ENCODE results near the gene C19orf73. TPM values are rescaled to one million over a fixed set of nuclear protein-coding genes. Genes with fewer than 3 reads are reported as not detected.

The C19orf73 gene
- total and polyA plus RNA-seq, 9 of the 15 experiments (the other 6 are each of a cell fraction or from before 2014, with no cell fraction given) = 0.08 to 7.4 (median 1.4) TPM

DNA sequence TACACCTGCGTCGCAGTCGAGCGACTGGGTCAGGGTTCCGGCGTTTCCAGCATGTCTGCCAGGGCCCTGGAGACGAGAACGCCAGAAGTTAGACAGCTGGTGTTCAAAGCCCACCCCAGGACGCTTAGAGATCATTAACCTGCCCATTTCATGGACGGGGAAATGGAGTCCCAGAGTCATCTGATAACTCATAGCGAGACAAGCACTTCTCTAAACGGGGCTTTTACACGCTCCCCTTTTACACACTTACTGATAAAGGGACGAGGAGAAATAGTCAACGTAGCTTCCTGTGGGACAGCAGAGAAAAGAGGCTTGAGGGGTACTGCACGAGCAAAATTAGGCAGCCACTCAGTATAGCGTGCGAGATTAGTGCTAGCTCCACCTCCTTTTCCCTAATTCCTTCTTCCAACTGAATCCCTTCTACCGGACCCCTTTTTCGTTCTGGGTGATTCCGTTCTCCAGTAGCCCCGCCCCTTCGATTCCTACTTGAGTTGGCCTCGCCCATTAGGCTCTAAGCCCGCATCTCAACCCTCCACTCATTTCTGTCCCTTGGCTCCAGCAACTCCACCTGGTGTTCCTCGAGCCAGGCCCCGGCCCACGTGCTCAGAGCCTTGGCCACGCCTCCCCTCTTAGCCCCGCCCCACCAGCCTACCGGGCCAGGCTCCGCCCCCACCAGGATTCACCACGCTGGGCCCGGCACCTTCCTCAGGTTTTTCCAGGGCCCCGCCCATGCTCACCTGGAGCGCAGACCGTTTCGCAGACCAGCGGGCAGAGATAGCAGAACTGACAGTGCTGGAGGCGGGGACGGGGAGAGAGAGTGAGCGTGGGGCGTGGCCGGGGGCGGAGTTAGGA lies 32.5 kb upstream of the C19orf73 start (continued):
- TF ChIP-seq, protein P1, sequence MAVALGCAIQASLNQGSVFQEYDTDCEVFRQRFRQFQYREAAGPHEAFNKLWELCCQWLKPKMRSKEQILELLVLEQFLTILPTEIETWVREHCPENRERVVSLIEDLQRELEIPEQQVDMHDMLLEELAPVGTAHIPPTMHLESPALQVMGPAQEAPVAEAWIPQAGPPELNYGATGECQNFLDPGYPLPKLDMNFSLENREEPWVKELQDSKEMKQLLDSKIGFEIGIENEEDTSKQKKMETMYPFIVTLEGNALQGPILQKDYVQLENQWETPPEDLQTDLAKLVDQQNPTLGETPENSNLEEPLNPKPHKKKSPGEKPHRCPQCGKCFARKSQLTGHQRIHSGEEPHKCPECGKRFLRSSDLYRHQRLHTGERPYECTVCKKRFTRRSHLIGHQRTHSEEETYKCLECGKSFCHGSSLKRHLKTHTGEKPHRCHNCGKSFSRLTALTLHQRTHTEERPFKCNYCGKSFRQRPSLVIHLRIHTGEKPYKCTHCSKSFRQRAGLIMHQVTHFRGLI (CRISPR knock-in tag; IDR thresholded peaks at IDR 0.05) = no peak
- TF ChIP-seq, protein P2, sequence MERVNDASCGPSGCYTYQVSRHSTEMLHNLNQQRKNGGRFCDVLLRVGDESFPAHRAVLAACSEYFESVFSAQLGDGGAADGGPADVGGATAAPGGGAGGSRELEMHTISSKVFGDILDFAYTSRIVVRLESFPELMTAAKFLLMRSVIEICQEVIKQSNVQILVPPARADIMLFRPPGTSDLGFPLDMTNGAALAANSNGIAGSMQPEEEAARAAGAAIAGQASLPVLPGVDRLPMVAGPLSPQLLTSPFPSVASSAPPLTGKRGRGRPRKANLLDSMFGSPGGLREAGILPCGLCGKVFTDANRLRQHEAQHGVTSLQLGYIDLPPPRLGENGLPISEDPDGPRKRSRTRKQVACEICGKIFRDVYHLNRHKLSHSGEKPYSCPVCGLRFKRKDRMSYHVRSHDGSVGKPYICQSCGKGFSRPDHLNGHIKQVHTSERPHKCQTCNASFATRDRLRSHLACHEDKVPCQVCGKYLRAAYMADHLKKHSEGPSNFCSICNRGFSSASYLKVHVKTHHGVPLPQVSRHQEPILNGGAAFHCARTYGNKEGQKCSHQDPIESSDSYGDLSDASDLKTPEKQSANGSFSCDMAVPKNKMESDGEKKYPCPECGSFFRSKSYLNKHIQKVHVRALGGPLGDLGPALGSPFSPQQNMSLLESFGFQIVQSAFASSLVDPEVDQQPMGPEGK (CRISPR knock-in tag; IDR thresholded peaks at IDR 0.05; ENCODE audit: borderline replicate concordance) = no peak
- TF ChIP-seq TBP (optimal IDR thresholded peaks at IDR 0.05; ENCODE audit: low read depth, low read length) (peak; percentile 69), ARNT (IDR thresholded peaks at IDR 0.05) (peak; percentile 32 to 34; a peak in 1 of 4 replicates), STAT5B (CRISPR knock-in tag; IDR thresholded peaks at IDR 0.05) (no peak), TAL1 (IDR thresholded peaks at IDR 0.05) (no peak; the same call in 1 of the 2 replicates), NEUROD1 (IDR thresholded peaks at IDR 0.05; ENCODE audit: borderline replicate concordance, low read depth, low read length, partially characterized antibody) (no peak), GATAD2A (IDR thresholded peaks at IDR 0.05) (no peak), TAF15 (IDR thresholded peaks at IDR 0.05; ENCODE audit: low read depth, low read length) (no peak), SMARCA4 (IDR thresholded peaks at IDR 0.05) (no peak), CBFA2T3 (IDR thresholded peaks at IDR 0.05) (no peak), CBFA2T2 (conservative IDR thresholded peaks at IDR 0.05) (peak; percentile 33; the same call in 1 of the 2 replicates), RUNX1 (IDR thresholded peaks at IDR 0.05; ENCODE audit: low read depth) (no peak), ARID2 (IDR thresholded peaks at IDR 0.05) (no peak), ZSCAN29 (IDR thresholded peaks at IDR 0.05) (peak; percentile 56; the same call in 1 of the 2 replicates), NR1H2 (CRISPR knock-in tag; IDR thresholded peaks at IDR 0.05) (no peak), SMARCA5 (IDR thresholded peaks at IDR 0.05) (peak; percentile 79; the same call in 1 of the 2 replicates)
- TF ChIP-seq, protein P3, sequence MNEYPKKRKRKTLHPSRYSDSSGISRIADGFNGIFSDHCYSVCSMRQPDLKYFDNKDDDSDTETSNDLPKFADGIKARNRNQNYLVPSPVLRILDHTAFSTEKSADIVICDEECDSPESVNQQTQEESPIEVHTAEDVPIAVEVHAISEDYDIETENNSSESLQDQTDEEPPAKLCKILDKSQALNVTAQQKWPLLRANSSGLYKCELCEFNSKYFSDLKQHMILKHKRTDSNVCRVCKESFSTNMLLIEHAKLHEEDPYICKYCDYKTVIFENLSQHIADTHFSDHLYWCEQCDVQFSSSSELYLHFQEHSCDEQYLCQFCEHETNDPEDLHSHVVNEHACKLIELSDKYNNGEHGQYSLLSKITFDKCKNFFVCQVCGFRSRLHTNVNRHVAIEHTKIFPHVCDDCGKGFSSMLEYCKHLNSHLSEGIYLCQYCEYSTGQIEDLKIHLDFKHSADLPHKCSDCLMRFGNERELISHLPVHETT (CRISPR knock-in tag; conservative IDR thresholded peaks at IDR 0.05 in 1 of 2, IDR thresholded peaks at IDR 0.05 in 1 of 2) = no peak
- TF ChIP-seq, protein P4, sequence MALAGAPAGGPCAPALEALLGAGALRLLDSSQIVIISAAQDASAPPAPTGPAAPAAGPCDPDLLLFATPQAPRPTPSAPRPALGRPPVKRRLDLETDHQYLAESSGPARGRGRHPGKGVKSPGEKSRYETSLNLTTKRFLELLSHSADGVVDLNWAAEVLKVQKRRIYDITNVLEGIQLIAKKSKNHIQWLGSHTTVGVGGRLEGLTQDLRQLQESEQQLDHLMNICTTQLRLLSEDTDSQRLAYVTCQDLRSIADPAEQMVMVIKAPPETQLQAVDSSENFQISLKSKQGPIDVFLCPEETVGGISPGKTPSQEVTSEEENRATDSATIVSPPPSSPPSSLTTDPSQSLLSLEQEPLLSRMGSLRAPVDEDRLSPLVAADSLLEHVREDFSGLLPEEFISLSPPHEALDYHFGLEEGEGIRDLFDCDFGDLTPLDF (CRISPR knock-in tag; IDR thresholded peaks at IDR 0.05) = no peak; the same call in 1 of the 2 replicates
- TF ChIP-seq, protein P5, sequence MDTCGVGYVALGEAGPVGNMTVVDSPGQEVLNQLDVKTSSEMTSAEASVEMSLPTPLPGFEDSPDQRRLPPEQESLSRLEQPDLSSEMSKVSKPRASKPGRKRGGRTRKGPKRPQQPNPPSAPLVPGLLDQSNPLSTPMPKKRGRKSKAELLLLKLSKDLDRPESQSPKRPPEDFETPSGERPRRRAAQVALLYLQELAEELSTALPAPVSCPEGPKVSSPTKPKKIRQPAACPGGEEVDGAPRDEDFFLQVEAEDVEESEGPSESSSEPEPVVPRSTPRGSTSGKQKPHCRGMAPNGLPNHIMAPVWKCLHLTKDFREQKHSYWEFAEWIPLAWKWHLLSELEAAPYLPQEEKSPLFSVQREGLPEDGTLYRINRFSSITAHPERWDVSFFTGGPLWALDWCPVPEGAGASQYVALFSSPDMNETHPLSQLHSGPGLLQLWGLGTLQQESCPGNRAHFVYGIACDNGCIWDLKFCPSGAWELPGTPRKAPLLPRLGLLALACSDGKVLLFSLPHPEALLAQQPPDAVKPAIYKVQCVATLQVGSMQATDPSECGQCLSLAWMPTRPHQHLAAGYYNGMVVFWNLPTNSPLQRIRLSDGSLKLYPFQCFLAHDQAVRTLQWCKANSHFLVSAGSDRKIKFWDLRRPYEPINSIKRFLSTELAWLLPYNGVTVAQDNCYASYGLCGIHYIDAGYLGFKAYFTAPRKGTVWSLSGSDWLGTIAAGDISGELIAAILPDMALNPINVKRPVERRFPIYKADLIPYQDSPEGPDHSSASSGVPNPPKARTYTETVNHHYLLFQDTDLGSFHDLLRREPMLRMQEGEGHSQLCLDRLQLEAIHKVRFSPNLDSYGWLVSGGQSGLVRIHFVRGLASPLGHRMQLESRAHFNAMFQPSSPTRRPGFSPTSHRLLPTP (IDR thresholded peaks at IDR 0.05; ENCODE audit: borderline replicate concordance, extremely low read depth, insufficient read length) = no peak

All from K562 (cell line).